SK-N-SH (cell line): ENCODE results near the gene AHSG.

Experiments used
- CHD2 ChIP-seq: fragments of 150-350 bp; IDR thresholded peaks from 2 replicates; pipeline ENCODE4 v1.6.1; 2018; ENCODE audit warnings: low read length; ENCODE audit not compliant: partially characterized antibody
- CTCF ChIP-seq: fragments of 200-600 bp; sonication (generic); IDR thresholded peaks from 2 replicates; pipeline ENCODE4 v1.6.1; 2017; ENCODE audit warnings: antibody characterized with exemption, mild to moderate bottlenecking, moderate library complexity
- FOXM1 ChIP-seq: IDR thresholded peaks from 2 replicates; pipeline ENCODE4 v1.4.0; 2012; ENCODE audit warnings: low read depth, mild to moderate bottlenecking
- MXI1 ChIP-seq: IDR thresholded peaks from 2 replicates; pipeline ENCODE4 v1.6.1; 2012; ENCODE audit warnings: mild to moderate bottlenecking, low read depth, low read length, improper control_type of control experiment
- PBX3 ChIP-seq: IDR thresholded peaks from 2 replicates; pipeline ENCODE4; 2012
- POLR2AphosphoS5 ChIP-seq: IDR thresholded peaks from 2 replicates; pipeline ENCODE4 v1.6.1; 2012; ENCODE audit warnings: low read depth, low read length
- RCOR1 ChIP-seq: fragments of 150-350 bp; IDR thresholded peaks from 2 replicates; pipeline ENCODE4 v1.6.1; 2017; ENCODE audit warnings: antibody characterized with exemption, low read length
- SIN3A ChIP-seq: IDR thresholded peaks from 2 replicates; pipeline ENCODE4 v1.6.1; 2012; ENCODE audit warnings: low read depth, mild to moderate bottlenecking, low read length, moderate library complexity, borderline replicate concordance
- TAF1 ChIP-seq: IDR thresholded peaks from 2 replicates; pipeline ENCODE4 v1.6.1; 2012; ENCODE audit warnings: low read depth, mild to moderate bottlenecking, low read length, moderate library complexity, borderline replicate concordance

GRCh38 chr3:186651678-186652215 lies 38.9 kb downstream of the AHSG start:
- TF ChIP-seq POLR2AphosphoS5 (no peak), MXI1 (no peak), CHD2 (no peak), CTCF (no peak), FOXM1 (no peak), SIN3A (no peak), PBX3 (no peak), RCOR1 (no peak), TAF1 (no peak)
